CD4-positive, CD25-positive, alpha-beta regulatory T cell (primary cell): ENCODE results near the gene LIN7A. TPM values are rescaled to one million over a fixed set of nuclear protein-coding genes. Genes with fewer than 3 reads are reported as not detected.

Experiments used
- ATAC-seq, 2 donors: fragments of 150-1000 bp; cut with Tn5 transposase; one replicate each; pipeline ENCODE4 v1.10.0; 2021; ENCODE audit warnings: low read depth in 2 of 2, moderate number of reproducible peaks in 2 of 2, moderate library complexity in 1 of 2
- DNase-seq, 3 donors: peaks; one replicate each; pipeline versions ENCODE4 v3.0.0 to v3.0.0-alpha.2; 2012 to 2022; ENCODE audit warnings: mixed read lengths in 1 of 3
- H3K27ac ChIP-seq: one replicate; pipeline ENCODE4 v1.7.0; 2013; ENCODE audit warnings: mild to moderate bottlenecking, low read length; ENCODE audit not compliant: insufficient read depth, poor library complexity, severe bottlenecking
- H3K27me3 ChIP-seq: one replicate; pipeline ENCODE4 v1.7.0; 2013; ENCODE audit warnings: low read length; ENCODE audit not compliant: control insufficient read depth, insufficient read depth
- H3K36me3 ChIP-seq: one replicate; pipeline ENCODE4 v1.7.0; 2013; ENCODE audit warnings: mild to moderate bottlenecking, low read length, moderate library complexity; ENCODE audit not compliant: control insufficient read depth, insufficient read depth
- H3K4me1 ChIP-seq: 2 replicates; pipeline ENCODE4 v1.7.0; 2013; ENCODE audit warnings: mild to moderate bottlenecking, low read length; ENCODE audit not compliant: insufficient read depth, control insufficient read depth, poor library complexity, severe bottlenecking
- H3K4me3 ChIP-seq: one replicate; pipeline ENCODE4 v1.7.0; 2013; ENCODE audit warnings: low read depth, mild to moderate bottlenecking, low read length, moderate library complexity
- H3K9me3 ChIP-seq, 2 experiments: 1 replicate in 1 of 2; 2 replicates in 1 of 2; pipeline ENCODE4 v1.7.0; 2013; ENCODE audit warnings: low read length in 2 of 2, mild to moderate bottlenecking in 1 of 2, moderate library complexity in 1 of 2; ENCODE audit not compliant: control insufficient read depth in 2 of 2
- H3K27ac Mint-ChIP-seq, 3 donors: one replicate each; pipeline ENCODE4 v1.8.0; 2020 to 2022; ENCODE audit warnings: mild to moderate bottlenecking in 3 of 3, mixed read lengths in 3 of 3, moderate library complexity in 2 of 3
- H3K27me3 Mint-ChIP-seq: one replicate; pipeline ENCODE4 v1.8.0; 2022; ENCODE audit warnings: mild to moderate bottlenecking, mixed read lengths
- H3K36me3 Mint-ChIP-seq: one replicate; pipeline ENCODE4 v1.8.0; 2020; ENCODE audit warnings: mixed read lengths
- H3K4me1 Mint-ChIP-seq, 4 donors: one replicate each; pipeline ENCODE4 v1.8.0; 2020 to 2022; ENCODE audit warnings: mixed read lengths in 4 of 4, mild to moderate bottlenecking in 1 of 4
- H3K4me3 Mint-ChIP-seq, 4 donors: one replicate each; pipeline ENCODE4 v1.8.0; 2020 to 2022; ENCODE audit warnings: mild to moderate bottlenecking in 4 of 4, mixed read lengths in 4 of 4, moderate library complexity in 3 of 4
- H3K9me3 Mint-ChIP-seq, 7 donors: one replicate each; pipeline ENCODE4 v1.8.0; 2020 to 2022; ENCODE audit warnings: mixed read lengths in 7 of 7, mild to moderate bottlenecking in 3 of 7, moderate library complexity in 2 of 7
- polyA plus RNA-seq, 4 donors: library from polyadenylated mRNA; unstranded; fragments of 300-500 nt; fragmentation: Illumina TruSeq; gene quantifications; one replicate each; pipeline ENCODE4 v1.2.3, GENCODE V29; 2021
- total RNA-seq: library from RNA; stranded (reverse); gene quantifications from one replicate; pipeline ENCODE4 v1.2.3, GENCODE V29; 2022

Gene LIN7A
- total and polyA plus RNA-seq, 5 donors from 2014 or later: 0.05 to 0.80 (median 0.30) TPM

DNA sequence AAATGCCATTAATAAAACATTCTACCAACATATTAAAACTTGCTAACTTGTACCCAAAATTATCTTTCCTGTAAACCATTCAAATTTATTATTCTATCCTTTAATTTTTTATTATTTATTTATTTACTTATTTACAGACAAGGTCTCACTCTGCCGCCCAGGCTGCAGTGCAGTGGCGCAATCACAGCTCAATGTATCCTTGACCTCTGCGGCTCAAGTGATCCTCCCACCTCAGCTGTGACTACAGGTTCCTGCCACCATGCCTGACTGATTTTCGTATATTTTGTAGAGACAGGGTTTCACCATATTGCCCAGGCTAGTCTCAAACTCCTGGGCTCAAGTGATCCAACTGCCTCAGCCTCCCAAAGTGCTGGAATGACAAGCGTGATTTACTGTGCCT is 20.4 kb upstream of the LIN7A start:
- Mint-ChIP-seq H3K9me3 (peaks cover 0 to 8% (median 3%) of the 10 kb centered on the region in 7 donors), H3K27me3 (no peaks in the 10 kb centered on the region), H3K4me3 (no peak overlapping the region), H3K36me3 (no peaks in the 10 kb centered on the region), H3K27ac (no peak overlapping the region), H3K4me1 (no peaks in the 10 kb centered on the region)
- ATAC-seq: no peak
- Histone ChIP-seq H3K36me3 (no peaks in the 10 kb centered on the region), H3K4me3 (no peak overlapping the region), H3K27me3 (no peaks in the 10 kb centered on the region), H3K9me3 (no peaks in the 10 kb centered on the region), H3K27ac (no peak overlapping the region), H3K4me1 (no peaks in the 10 kb centered on the region)
- DNase-seq: no peak

DNA sequence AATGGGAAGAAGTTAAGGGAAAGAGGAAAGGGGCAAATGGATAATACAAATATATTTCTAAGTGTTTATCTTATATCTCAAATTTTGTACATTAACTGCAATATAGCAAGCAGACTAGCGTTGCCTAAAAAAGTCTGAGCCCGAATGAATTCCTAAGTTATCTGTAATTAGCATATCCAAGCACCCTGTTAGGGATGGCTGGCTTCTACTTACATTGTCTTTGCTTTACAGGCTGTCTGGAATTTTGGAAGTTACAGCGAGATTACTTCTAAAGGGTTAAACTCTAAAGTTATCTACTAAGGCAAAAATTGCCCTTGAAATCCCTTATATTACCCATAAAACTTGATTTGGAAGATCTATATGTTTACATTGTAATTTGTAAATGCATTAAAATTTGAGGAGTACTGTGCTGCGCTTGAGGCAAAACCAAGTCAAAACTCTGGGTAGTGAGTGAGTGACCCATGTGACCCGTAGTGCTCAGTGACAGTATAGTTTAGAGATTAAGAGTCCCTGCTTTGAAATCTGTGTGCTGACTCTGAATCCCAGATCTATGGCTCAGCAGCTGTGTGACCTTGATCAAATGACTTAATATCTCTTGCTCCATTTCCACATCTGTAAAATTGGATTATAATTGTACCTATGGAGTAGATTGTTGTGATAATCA is 17.3 kb upstream of the LIN7A start:
- H3K36me3 Mint-ChIP-seq: no peaks in the 10 kb centered on the region
- DNase-seq: no peak
- no peaks in the 10 kb centered on the region for H3K27me3 ChIP-seq
- no peaks in the 10 kb centered on the region for H3K36me3 ChIP-seq
- H3K27ac ChIP-seq: no peak overlapping the region
- H3K27me3 Mint-ChIP-seq: no peaks in the 10 kb centered on the region
- no peaks in the 10 kb centered on the region for H3K4me1 Mint-ChIP-seq
- ATAC-seq: no peak
- no peak overlapping the region for H3K4me3 ChIP-seq
- no peak overlapping the region for H3K4me3 Mint-ChIP-seq
- no peak overlapping the region for H3K27ac Mint-ChIP-seq
- H3K9me3 ChIP-seq: no peaks in the 10 kb centered on the region
- no peaks in the 10 kb centered on the region for H3K4me1 ChIP-seq
- peaks cover 0 to 4% (median 0%) of the 10 kb centered on the region in 7 donors for H3K9me3 Mint-ChIP-seq

DNA sequence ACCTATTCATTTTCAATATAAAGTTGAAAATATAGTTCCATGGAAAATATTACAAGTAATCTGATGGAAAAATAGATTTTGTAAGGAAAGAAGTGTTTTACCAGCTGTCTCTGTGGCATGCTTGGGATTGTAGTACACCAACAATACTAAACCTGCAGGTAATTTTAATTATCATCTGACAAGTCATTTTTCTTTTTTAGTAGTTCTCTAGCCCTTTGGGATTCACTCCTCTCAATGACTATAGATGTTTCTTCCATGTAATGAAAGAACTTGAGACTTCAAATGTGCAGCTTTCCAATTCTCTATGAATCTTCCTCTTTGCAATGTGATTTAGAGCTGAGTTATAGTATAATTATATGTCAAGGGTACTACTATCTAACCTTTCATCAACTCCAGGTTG is 14.7 kb upstream of the LIN7A start:
- Histone ChIP-seq H3K4me3 (no peak overlapping the region), H3K9me3 (no peaks in the 10 kb centered on the region), H3K36me3 (no peaks in the 10 kb centered on the region), H3K27ac (no peak overlapping the region), H3K4me1 (no peaks in the 10 kb centered on the region), H3K27me3 (no peaks in the 10 kb centered on the region)
- Mint-ChIP-seq H3K4me3 (no peak overlapping the region), H3K27me3 (no peaks in the 10 kb centered on the region), H3K9me3 (peaks cover 0 to 7% (median 0%) of the 10 kb centered on the region in 7 donors), H3K36me3 (no peaks in the 10 kb centered on the region), H3K27ac (no peak overlapping the region), H3K4me1 (no peaks in the 10 kb centered on the region)
- ATAC-seq: no peak
- DNase-seq: no peak

DNA sequence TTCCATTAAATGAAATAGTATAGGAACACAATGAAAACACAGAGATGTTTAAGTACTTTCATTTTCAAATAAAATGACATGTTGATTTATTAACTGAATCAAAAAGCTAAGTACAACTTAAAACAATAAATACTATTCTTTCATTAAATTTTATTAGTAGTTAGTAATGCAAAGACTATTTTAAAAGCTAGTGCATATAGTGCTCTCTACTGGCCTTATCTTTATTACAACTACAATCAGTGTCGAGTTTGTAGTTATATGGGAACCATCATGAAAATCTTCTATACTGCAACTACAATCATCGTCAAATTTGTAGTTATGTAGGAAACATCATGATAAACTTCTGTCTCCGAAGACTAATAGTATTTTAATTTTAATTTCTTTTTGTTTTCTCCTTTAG is 8.9 kb upstream of the LIN7A start:
- Mint-ChIP-seq H3K27me3 (no peaks in the 10 kb centered on the region), H3K9me3 (peaks cover 0 to 7% (median 0%) of the 10 kb centered on the region in 7 donors), H3K36me3 (no peaks in the 10 kb centered on the region), H3K4me1 (peaks cover 0 to 2% (median 0%) of the 10 kb centered on the region in 4 donors), H3K27ac (no peak overlapping the region), H3K4me3 (no peak overlapping the region)
- DNase-seq (no peak), ATAC-seq (no peak)
- no peaks in the 10 kb centered on the region for H3K9me3 ChIP-seq
- no peaks in the 10 kb centered on the region for H3K27me3 ChIP-seq
- H3K36me3 ChIP-seq: no peaks in the 10 kb centered on the region
- no peak overlapping the region for H3K4me3 ChIP-seq
- no peaks in the 10 kb centered on the region for H3K4me1 ChIP-seq
- H3K27ac ChIP-seq: no peak overlapping the region

DNA sequence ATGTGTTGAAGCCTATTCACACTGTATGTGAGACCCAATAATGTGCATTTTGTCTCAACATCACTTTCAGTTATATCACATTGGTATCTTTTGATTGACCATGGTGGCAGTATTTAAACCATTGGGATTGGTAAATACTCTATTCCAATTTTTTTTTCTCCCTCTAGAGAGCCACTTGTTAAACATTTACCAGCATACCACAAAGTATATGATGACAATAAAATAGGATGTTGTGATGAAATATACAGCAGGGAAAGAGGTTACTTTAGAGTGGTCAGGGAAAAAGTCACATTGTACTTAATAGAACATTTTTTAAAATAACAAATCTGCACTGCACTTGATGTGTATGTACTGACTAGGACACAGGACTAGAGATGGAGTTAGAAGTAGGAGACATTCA is 5.6 kb upstream of the LIN7A start:
- Mint-ChIP-seq H3K27me3 (peaks cover 5% of the 10 kb centered on the region), H3K4me1 (peaks cover 0 to 2% (median 0%) of the 10 kb centered on the region in 4 donors), H3K27ac (no peak overlapping the region), H3K36me3 (no peaks in the 10 kb centered on the region), H3K4me3 (no peak overlapping the region), H3K9me3 (peaks cover 0 to 9% (median 4%) of the 10 kb centered on the region in 7 donors)
- DNase-seq (no peak), ATAC-seq (no peak)
- no peaks in the 10 kb centered on the region for H3K36me3 ChIP-seq
- no peaks in the 10 kb centered on the region for H3K4me1 ChIP-seq
- no peak overlapping the region for H3K27ac ChIP-seq
- no peak overlapping the region for H3K4me3 ChIP-seq
- H3K27me3 ChIP-seq: no peaks in the 10 kb centered on the region
- H3K9me3 ChIP-seq: no peaks in the 10 kb centered on the region

DNA sequence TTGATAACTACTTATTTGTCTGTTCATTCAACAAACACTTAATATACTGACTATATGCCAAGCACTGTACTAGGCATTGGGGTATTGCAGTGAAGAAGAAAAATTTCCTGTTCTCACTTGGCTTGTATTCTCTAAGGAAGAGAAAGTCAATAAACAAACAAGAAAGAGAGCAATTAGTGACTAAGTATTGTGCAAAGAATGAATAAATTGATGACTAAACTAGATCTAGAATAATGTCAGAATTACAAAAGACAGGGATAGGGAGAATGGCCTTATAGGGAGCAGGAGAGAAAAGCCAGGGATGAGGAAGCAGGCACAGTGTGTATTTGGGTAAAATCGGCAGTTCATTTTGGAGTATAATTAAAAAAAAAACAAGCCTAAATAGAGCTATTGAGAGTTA is 4.2 kb upstream of the LIN7A start:
- no peaks in the 10 kb centered on the region for H3K9me3 ChIP-seq
- no peaks in the 10 kb centered on the region for H3K36me3 ChIP-seq
- peaks cover 10% of the 10 kb centered on the region for H3K27me3 Mint-ChIP-seq
- H3K27me3 ChIP-seq: peaks cover 2% of the 10 kb centered on the region
- peaks cover 0 to 2% (median 0%) of the 10 kb centered on the region in 4 donors for H3K4me1 Mint-ChIP-seq
- H3K27ac ChIP-seq: no peak overlapping the region
- H3K4me1 ChIP-seq: no peaks in the 10 kb centered on the region
- H3K27ac Mint-ChIP-seq: no peak overlapping the region
- ATAC-seq (no peak), DNase-seq (no peak)
- H3K4me3 ChIP-seq: no peak overlapping the region
- H3K36me3 Mint-ChIP-seq: no peaks in the 10 kb centered on the region
- H3K4me3 Mint-ChIP-seq: no peak overlapping the region
- H3K9me3 Mint-ChIP-seq: peaks cover 0 to 4% (median 0%) of the 10 kb centered on the region in 7 donors

DNA sequence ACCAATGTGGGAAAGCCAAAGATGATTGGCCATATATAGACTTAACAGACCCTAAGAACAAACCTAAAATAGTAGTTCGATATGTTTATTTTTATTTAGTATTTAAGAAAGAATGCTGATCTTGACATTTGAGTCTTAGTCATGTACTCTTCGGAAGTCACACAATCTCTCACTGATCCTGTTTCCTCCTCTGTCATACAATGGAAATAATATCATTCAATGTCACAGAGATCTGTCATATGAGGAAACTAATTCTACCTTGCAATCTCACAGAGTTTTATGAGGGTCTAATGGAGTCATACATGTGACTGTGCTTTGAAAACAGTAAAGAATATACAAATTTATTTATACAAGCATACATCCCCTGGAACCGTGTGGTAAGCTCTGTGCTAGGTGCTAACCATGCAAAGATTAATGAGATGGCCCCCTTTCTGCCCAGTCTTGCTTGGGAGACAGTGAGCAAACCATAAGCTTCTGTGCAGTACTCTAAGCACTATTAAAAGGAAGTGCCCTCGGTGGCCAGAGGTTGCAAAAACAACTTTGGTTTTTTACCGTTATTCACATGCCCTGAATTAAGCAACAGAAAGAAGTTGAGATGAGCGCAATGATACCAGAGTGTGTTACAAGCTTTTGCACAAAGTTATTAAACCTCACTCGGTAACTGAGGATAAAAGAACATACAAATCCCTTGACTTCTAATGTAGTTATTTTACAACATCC is 1.7 kb upstream of the LIN7A start:
- no peak for DNase-seq
- no peaks in the 10 kb centered on the region for H3K36me3 ChIP-seq
- no peak overlapping the region for H3K4me3 ChIP-seq
- H3K4me1 ChIP-seq: no peaks in the 10 kb centered on the region
- Mint-ChIP-seq H3K4me1 (peaks cover 0 to 2% (median 0%) of the 10 kb centered on the region in 4 donors), H3K36me3 (no peaks in the 10 kb centered on the region), H3K9me3 (peaks cover 0 to 4% (median 0%) of the 10 kb centered on the region in 7 donors), H3K27ac (no peak overlapping the region), H3K27me3 (peaks cover 16% of the 10 kb centered on the region), H3K4me3 (no peak overlapping the region)
- peaks cover 9% of the 10 kb centered on the region for H3K27me3 ChIP-seq
- no peaks in the 10 kb centered on the region for H3K9me3 ChIP-seq
- H3K27ac ChIP-seq: no peak overlapping the region
- ATAC-seq: no peak

DNA sequence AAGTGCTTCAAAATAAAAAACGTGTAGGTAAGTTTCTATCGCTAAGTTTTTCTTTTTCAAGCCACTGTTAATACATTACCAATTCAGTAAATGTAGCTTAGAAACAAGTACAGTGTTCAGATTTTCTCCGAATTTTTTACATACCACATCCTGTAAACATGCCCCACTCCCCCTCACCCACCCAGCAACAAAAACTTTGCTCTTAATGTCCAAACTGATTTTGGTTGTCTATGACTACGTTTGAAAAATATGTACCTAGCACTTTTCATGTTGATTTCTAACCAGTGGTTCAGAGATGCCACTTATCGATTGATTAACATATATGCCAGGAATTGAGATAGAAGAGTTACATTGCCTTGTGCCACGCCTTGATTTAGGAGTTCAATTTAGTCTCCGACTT is 663 bp upstream of the LIN7A start:
- Mint-ChIP-seq H3K4me1 (peaks cover 0 to 2% (median 0%) of the 10 kb centered on the region in 4 donors), H3K27ac (no peak overlapping the region), H3K36me3 (no peaks in the 10 kb centered on the region), H3K9me3 (peaks cover 0 to 4% (median 2%) of the 10 kb centered on the region in 7 donors), H3K4me3 (no peak overlapping the region), H3K27me3 (peaks cover 16% of the 10 kb centered on the region)
- Histone ChIP-seq H3K4me1 (no peaks in the 10 kb centered on the region), H3K27me3 (peaks cover 9% of the 10 kb centered on the region), H3K4me3 (no peak overlapping the region), H3K9me3 (no peaks in the 10 kb centered on the region), H3K27ac (no peak overlapping the region), H3K36me3 (no peaks in the 10 kb centered on the region)
- DNase-seq (no peak), ATAC-seq (no peak)
